ENCODE measurements around the gene FLNB. TPM values are rescaled to one million over a fixed set of nuclear protein-coding genes. Genes with fewer than 3 reads are reported as not detected.

FLNB gene
- total and polyA plus RNA-seq, 2 experiments from 2014 or later, result 69.4 to 172 TPM

DNA sequence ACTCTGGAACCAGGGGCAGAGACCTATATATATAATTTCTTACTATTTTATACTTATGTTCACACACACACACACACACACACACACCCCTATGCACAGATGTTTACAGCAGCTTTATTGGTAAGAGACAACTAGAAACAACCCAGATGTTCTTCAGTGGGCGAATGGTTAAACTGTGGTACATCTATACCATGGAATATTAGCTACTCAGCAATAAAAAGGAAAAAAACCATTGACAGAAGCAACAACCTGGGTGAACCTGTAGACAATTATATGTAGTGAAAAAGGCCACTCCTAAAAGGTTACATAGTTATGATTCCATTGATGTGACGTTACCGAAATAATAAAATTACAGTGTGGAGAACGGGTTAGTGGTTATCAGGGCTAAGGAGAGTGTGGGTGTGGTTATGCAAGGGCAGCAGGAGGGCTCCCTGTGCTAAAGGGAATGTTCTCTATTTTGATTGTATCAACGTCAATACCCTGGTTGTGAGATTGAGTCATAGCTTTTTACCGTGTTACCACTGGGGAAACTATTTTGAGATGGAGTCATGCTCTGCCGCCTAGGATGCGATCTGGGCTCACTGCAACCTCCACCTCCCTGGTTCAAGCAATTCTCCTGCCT lies 85.5 kb downstream of the FLNB start:
- Histone ChIP-seq H3K4me1 (ENCODE audit: insufficient read depth) (no peaks in the 10 kb centered on the region), H3K9me3 (ENCODE audit: low read depth) (no peaks in the 10 kb centered on the region), H3K4me2 (no peak overlapping the region), H3K36me3 (replicated peaks; ENCODE audit: insufficient read depth, low read depth) (no peaks in the 10 kb centered on the region), H3K79me2 (peaks cover 67% of the 10 kb centered on the region), H3K27me3 (no peaks in the 10 kb centered on the region), H2AFZ (no peak overlapping the region), H3K9me2 (replicated peaks; ENCODE audit: insufficient read depth) (no peaks in the 10 kb centered on the region), H4K20me1 (ENCODE audit: insufficient read depth, poor library complexity, severe bottlenecking) (peaks cover 4% of the 10 kb centered on the region), H3K4me3 (no peak overlapping the region), H3K27ac (no peak overlapping the region)
- 93% methylated on average over 8 of the region's 8 CpGs for WGBS (ENCODE audit: low lambda C conversion rate, missing lambda C conversion rate)
- no peak for DNase-seq (ENCODE audit: low spot score)
- TF ChIP-seq, protein P1, sequence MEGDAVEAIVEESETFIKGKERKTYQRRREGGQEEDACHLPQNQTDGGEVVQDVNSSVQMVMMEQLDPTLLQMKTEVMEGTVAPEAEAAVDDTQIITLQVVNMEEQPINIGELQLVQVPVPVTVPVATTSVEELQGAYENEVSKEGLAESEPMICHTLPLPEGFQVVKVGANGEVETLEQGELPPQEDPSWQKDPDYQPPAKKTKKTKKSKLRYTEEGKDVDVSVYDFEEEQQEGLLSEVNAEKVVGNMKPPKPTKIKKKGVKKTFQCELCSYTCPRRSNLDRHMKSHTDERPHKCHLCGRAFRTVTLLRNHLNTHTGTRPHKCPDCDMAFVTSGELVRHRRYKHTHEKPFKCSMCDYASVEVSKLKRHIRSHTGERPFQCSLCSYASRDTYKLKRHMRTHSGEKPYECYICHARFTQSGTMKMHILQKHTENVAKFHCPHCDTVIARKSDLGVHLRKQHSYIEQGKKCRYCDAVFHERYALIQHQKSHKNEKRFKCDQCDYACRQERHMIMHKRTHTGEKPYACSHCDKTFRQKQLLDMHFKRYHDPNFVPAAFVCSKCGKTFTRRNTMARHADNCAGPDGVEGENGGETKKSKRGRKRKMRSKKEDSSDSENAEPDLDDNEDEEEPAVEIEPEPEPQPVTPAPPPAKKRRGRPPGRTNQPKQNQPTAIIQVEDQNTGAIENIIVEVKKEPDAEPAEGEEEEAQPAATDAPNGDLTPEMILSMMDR (IDR thresholded peaks at IDR 0.05; ENCODE audit: poor library complexity), result no peak
- TF ChIP-seq EZH2 (IDR thresholded peaks at IDR 0.05; ENCODE audit: borderline replicate concordance), result no peak
- no peak for TF ChIP-seq EZH2phosphoT487 (IDR thresholded peaks at IDR 0.05; ENCODE audit: low read depth, severe bottlenecking, unreplicated experiment)

DNA sequence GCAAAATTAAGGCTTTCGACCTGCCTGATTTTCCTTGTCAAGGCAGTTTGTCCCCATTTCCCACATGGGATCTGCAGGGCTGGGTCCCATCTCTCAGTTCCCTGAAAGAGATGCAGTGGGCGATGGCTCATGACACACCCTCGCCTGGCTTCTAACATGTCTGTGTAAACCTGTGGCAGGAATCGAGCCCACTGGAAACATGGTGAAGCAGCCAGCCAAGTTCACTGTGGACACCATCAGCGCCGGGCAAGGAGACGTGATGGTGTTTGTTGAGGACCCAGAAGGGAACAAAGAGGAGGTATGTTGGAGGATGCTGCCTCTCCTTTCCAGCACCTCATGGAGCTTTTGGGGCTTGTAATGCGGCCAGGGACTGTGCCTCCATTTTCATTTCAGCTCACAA lies 86.4 kb downstream of the FLNB start:
- peaks cover 57% of the 10 kb centered on the region for H3K79me2 ChIP-seq
- no peak overlapping the region for H2AFZ ChIP-seq
- no peaks in the 10 kb centered on the region for H3K9me3 ChIP-seq (ENCODE audit: low read depth)
- TF ChIP-seq EZH2phosphoT487 (IDR thresholded peaks at IDR 0.05; ENCODE audit: low read depth, severe bottlenecking, unreplicated experiment) (no peak), EZH2 (IDR thresholded peaks at IDR 0.05; ENCODE audit: borderline replicate concordance) (no peak)
- TF ChIP-seq, protein P1 (IDR thresholded peaks at IDR 0.05; ENCODE audit: poor library complexity), result no peak
- H3K27me3 ChIP-seq, result no peaks in the 10 kb centered on the region
- no peaks in the 10 kb centered on the region for H3K4me1 ChIP-seq (ENCODE audit: insufficient read depth)
- H3K27ac ChIP-seq, result no peak overlapping the region
- H3K36me3 ChIP-seq (replicated peaks; ENCODE audit: insufficient read depth, low read depth), result no peaks in the 10 kb centered on the region
- H3K9me2 ChIP-seq (replicated peaks; ENCODE audit: insufficient read depth), result no peaks in the 10 kb centered on the region
- H3K4me2 ChIP-seq, result no peak overlapping the region
- no peak overlapping the region for H3K4me3 ChIP-seq
- H4K20me1 ChIP-seq (ENCODE audit: insufficient read depth, poor library complexity, severe bottlenecking), result peaks cover 4% of the 10 kb centered on the region
- WGBS (ENCODE audit: low lambda C conversion rate, missing lambda C conversion rate), result 97% methylated on average over 8 of the region's 8 CpGs
- no peak for DNase-seq (ENCODE audit: low spot score)

DNA sequence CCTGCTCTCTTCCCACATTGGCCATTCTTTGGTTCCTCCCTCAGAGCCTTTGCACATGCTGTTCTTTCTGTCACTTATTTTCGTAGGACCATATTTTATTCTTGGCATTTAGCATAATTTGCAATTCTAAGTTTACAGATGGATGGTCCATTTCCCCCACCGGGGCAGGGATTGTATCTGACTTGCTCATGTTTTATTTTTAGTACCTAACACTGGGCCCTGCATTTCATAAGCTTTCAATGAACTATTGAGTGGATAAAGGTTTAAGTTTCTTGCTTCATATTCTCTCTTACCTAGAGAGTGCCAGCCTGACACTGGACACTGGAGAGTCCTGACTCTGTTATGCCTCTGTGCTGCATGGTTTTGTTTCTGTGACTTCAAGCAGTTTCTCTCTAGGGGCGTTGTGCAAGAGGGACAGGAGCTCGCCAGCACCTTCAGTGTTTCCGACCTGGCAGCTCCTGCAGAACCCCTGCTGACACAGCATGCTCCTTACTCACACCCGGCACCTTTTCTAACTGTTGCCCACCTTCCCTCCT lies 87.4 kb downstream of the FLNB start:
- H3K9me3 ChIP-seq (ENCODE audit: low read depth), result no peaks in the 10 kb centered on the region
- H4K20me1 ChIP-seq (ENCODE audit: insufficient read depth, poor library complexity, severe bottlenecking), result no peaks in the 10 kb centered on the region
- DNase-seq (ENCODE audit: low spot score), result no peak
- H3K79me2 ChIP-seq, result peaks cover 51% of the 10 kb centered on the region
- H3K36me3 ChIP-seq (replicated peaks; ENCODE audit: insufficient read depth, low read depth), result no peaks in the 10 kb centered on the region
- no peaks in the 10 kb centered on the region for H3K27me3 ChIP-seq
- 90% methylated on average over 6 of the region's 6 CpGs for whole genome bisulfite sequencing (ENCODE audit: low lambda C conversion rate, missing lambda C conversion rate)
- no peak overlapping the region for H3K4me3 ChIP-seq
- H3K4me1 ChIP-seq (ENCODE audit: insufficient read depth), result no peaks in the 10 kb centered on the region
- no peak overlapping the region for H3K4me2 ChIP-seq
- H3K27ac ChIP-seq, result no peak overlapping the region
- TF ChIP-seq EZH2phosphoT487 (IDR thresholded peaks at IDR 0.05; ENCODE audit: low read depth, severe bottlenecking, unreplicated experiment) (no peak), EZH2 (IDR thresholded peaks at IDR 0.05; ENCODE audit: borderline replicate concordance) (no peak)
- TF ChIP-seq, protein P1 (IDR thresholded peaks at IDR 0.05; ENCODE audit: poor library complexity), result no peak
- no peaks in the 10 kb centered on the region for H3K9me2 ChIP-seq (replicated peaks; ENCODE audit: insufficient read depth)
- H2AFZ ChIP-seq, result no peak overlapping the region

Data from hepatocyte (in vitro differentiated cells).